Smooth muscle cell (in vitro differentiated cells): ENCODE results near the gene EFCAB14. TPM values are rescaled to one million over a fixed set of nuclear protein-coding genes. Genes with fewer than 3 reads are reported as not detected.

Experiments
- DNase-seq: peaks from one replicate; lab custom pipeline; 2025; ENCODE audit not compliant: unreplicated experiment; lab: John Stamatoyannopoulos, UW
- H2AFZ ChIP-seq: fragments of 200-600 bp; sonication (generic); 2 replicates; pipeline ENCODE4 v1.6.0; 2016; ENCODE audit warnings: antibody characterized with exemption, low read depth, mild to moderate bottlenecking
- H3F3A ChIP-seq: fragments of 200-600 bp; sonication (generic); 2 replicates; pipeline ENCODE4 v1.6.0; 2017; ENCODE audit warnings: antibody characterized with exemption, low read depth
- H3K27ac ChIP-seq: fragments of 200-600 bp; sonication (generic); 2 replicates; pipeline ENCODE4 v1.5.1; 2016; ENCODE audit warnings: low read depth, mild to moderate bottlenecking
- H3K27me3 ChIP-seq: fragments of 200-600 bp; sonication (generic); 2 replicates; pipeline ENCODE4 v1.6.1; 2016; ENCODE audit warnings: low read depth, mild to moderate bottlenecking
- H3K36me3 ChIP-seq: fragments of 200-600 bp; sonication (generic); 2 replicates; pipeline ENCODE4 v1.5.1; 2016; ENCODE audit warnings: low read depth
- H3K4me1 ChIP-seq: fragments of 200-600 bp; sonication (generic); 2 replicates; pipeline ENCODE4 v1.5.1; 2016; ENCODE audit warnings: low read depth
- H3K4me2 ChIP-seq: fragments of 200-600 bp; sonication (generic); 2 replicates; pipeline ENCODE4 v1.6.0; 2016; ENCODE audit warnings: mild to moderate bottlenecking
- H3K4me3 ChIP-seq: fragments of 200-600 bp; sonication (generic); 2 replicates; pipeline ENCODE4 v1.5.1; 2016; ENCODE audit warnings: mild to moderate bottlenecking
- H3K79me2 ChIP-seq: fragments of 200-600 bp; sonication (generic); 2 replicates; pipeline ENCODE4 v1.6.0; 2016; ENCODE audit warnings: low read depth, mild to moderate bottlenecking
- H3K9ac ChIP-seq: fragments of 200-600 bp; sonication (generic); 2 replicates; pipeline ENCODE4 v1.6.0; 2016; ENCODE audit warnings: low read depth
- H3K9me3 ChIP-seq: fragments of 200-600 bp; sonication (generic); replicated peaks from 2 replicates; pipeline ENCODE4 v1.5.1; 2016; ENCODE audit warnings: low read depth
- H4K20me1 ChIP-seq: fragments of 200-600 bp; sonication (generic); 2 replicates; pipeline ENCODE4 v1.6.0; 2016; ENCODE audit warnings: low read depth
- CTCF ChIP-seq: fragments of 200-600 bp; sonication (generic); IDR thresholded peaks from 2 replicates; pipeline ENCODE4 v1.5.1; 2017; ENCODE audit warnings: borderline replicate concordance, mild to moderate bottlenecking, antibody characterized with exemption; ENCODE audit not compliant: insufficient read depth, poor library complexity, severe bottlenecking
- WGBS: methylation state at CpG from one replicate; pipeline ENCODE4 v1.1.7; 2016; ENCODE audit warnings: low lambda C conversion rate; 5-methylcytosine and 5-hydroxymethylcytosine counted together
- polyA plus RNA-seq: library from polyadenylated mRNA; unstranded; fragments of >200 nt; fragmentation: Nextera tagmentation; extraction: Ambion mirVana; gene quantifications from 2 replicates; pipeline ENCODE4 v1.2.1, GENCODE V29; 2016
- total RNA-seq: library from RNA; depleted of rRNA; stranded (reverse); fragments of >200 nt; gene quantifications from 2 replicates; pipeline ENCODE4 v1.2.3, GENCODE V29; 2014

The EFCAB14 gene
- total RNA-seq (62.8 and 69.6 TPM in 2 replicates), polyA plus RNA-seq (28.6 and 29.4 TPM in 2 replicates)

- H3K4me1 ChIP-seq: peaks cover 17% of the 10 kb centered on the region
- peak within 1 kb of the TSS; percentile 74 for H2AFZ ChIP-seq
- H4K20me1 ChIP-seq: peaks cover 19% of the 10 kb centered on the region
- no peak for TF ChIP-seq CTCF
- no peaks in the 10 kb centered on the region for H3K9me3 ChIP-seq
- H3K4me2 ChIP-seq: peak within 1 kb of the TSS; percentile 96
- DNase-seq: peak; percentile 81
- peaks cover 25% of the 10 kb centered on the region for H3K79me2 ChIP-seq
- WGBS: 2% methylated on average over 59 of the region's 85 CpGs
- peak within 1 kb of the TSS; percentile 63 for H3K27ac ChIP-seq
- H3F3A ChIP-seq: no peaks in the 10 kb centered on the region
- H3K36me3 ChIP-seq: peaks cover 7% of the 10 kb centered on the region
- peak within 1 kb of the TSS; percentile 85 for H3K9ac ChIP-seq
- H3K27me3 ChIP-seq: no peaks in the 10 kb centered on the region
- peak within 1 kb of the TSS; percentile 93 for H3K4me3 ChIP-seq
Observed at GRCh38 chr1:46718727-46719622, at the start of gene EFCAB14. TSS of gene EFCAB14 (minus strand) at chr1:46719114. CDS start at chr1:46718087, 1,027 bp downstream.

GRCh38 chr1:46768445-46768844, 49.5 kb upstream of the EFCAB14 start:
- no peaks in the 10 kb centered on the region for H3K4me1 ChIP-seq
- H4K20me1 ChIP-seq: no peaks in the 10 kb centered on the region
- H3K4me3 ChIP-seq: no peak overlapping the region
- peaks cover 9% of the 10 kb centered on the region for H3K9me3 ChIP-seq
- no peak overlapping the region for H2AFZ ChIP-seq
- H3F3A ChIP-seq: no peaks in the 10 kb centered on the region
- H3K4me2 ChIP-seq: no peak overlapping the region
- H3K27me3 ChIP-seq: no peaks in the 10 kb centered on the region
- H3K79me2 ChIP-seq: no peaks in the 10 kb centered on the region
- TF ChIP-seq CTCF: no peak
- H3K36me3 ChIP-seq: no peaks in the 10 kb centered on the region
- no peak for DNase-seq
- no peak overlapping the region for H3K9ac ChIP-seq
- 92% methylated on average over 5 of the region's 5 CpGs for WGBS
- H3K27ac ChIP-seq: no peak overlapping the region

GRCh38 chr1:46767649-46768282, 48.9 kb upstream of the EFCAB14 start:
- Histone ChIP-seq H3K4me3 (no peak overlapping the region), H2AFZ (no peak overlapping the region), H3K27ac (no peak overlapping the region), H3K36me3 (no peaks in the 10 kb centered on the region), H3K9ac (no peak overlapping the region), H3K79me2 (no peaks in the 10 kb centered on the region), H3K4me2 (no peak overlapping the region), H3K4me1 (no peaks in the 10 kb centered on the region), H4K20me1 (no peaks in the 10 kb centered on the region), H3F3A (no peaks in the 10 kb centered on the region), H3K9me3 (peaks cover 9% of the 10 kb centered on the region), H3K27me3 (no peaks in the 10 kb centered on the region)
- 83% methylated on average over 4 of the region's 4 CpGs for whole genome bisulfite sequencing
- no peak for TF ChIP-seq CTCF
- no peak for DNase-seq
